ENCODE results near the gene KRT33A. TPM values are rescaled to one million over a fixed set of nuclear protein-coding genes. Genes with fewer than 3 reads are reported as not detected.

The KRT33A gene
- total RNA-seq, 1 experiment from 2014 or later = not detected

- DNase-seq = no peak
- Histone ChIP-seq H3K36me3 (no peaks in the 10 kb centered on the region), H3K9me3 (peaks cover 13% of the 10 kb centered on the region), H3K4me3 (no peak overlapping the region), H3K27me3 (no peaks in the 10 kb centered on the region)
These were observed 26.2 kb downstream of the KRT33A start for GRCh38 chr17:41324180-41325075.

DNA sequence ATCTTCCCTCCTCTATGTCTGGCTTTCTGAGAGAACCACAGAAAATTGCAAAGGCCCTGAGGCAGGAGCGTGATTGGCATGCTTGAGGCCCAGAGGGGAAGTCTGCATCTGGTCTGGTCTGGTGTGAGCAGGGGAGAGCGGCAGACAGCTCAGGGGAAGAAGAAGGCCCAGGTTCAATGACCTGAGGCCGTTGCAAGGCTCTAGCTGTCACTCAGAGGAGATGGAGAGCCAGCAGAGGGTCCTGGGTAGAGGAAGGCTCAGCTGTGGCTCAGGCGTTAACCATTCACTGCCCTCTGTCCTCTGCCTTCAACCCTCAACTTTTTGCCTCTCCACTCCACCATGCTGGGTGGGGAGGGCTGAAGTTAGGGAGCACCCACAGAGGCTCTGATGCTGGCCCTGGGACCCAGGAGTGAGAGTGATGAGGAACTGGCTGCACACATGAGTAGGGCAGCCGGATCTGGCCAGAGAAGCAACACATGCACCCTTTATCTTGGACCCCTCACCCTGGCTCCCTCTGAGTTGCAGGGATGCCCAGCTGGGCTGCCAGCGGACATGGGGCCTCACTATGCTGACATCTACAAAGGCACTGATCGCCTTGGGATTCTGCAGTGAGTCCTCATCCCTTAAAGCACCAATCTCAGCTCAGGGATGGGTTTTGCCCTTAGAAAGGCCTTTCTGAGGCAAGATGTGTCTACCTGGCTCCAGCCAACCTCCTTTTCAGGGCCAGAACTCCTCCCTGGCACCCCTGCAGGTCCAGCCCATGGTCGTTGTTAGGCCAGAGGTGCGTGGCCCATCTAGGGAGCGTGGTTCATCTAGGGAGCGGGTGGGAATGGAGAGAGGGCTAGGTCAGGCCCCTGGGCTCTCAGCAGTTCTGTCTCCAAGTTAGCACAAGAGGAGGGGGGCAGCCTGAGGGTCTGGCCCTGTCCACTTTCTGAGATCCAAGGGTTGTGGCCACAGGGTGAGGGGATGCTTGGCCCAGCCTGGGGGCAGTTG lies 27.4 kb downstream of the KRT33A start:
- no peak overlapping the region for H3K4me3 ChIP-seq
- DNase-seq = no peak
- H3K36me3 ChIP-seq = no peaks in the 10 kb centered on the region
- H3K9me3 ChIP-seq = peaks cover 16% of the 10 kb centered on the region
- no peaks in the 10 kb centered on the region for H3K27me3 ChIP-seq

GRCh38 chr17:41322094-41322902 lies 28.3 kb downstream of the KRT33A start:
- Histone ChIP-seq H3K36me3 (no peaks in the 10 kb centered on the region), H3K9me3 (peaks cover 16% of the 10 kb centered on the region), H3K4me3 (no peak overlapping the region), H3K27me3 (no peaks in the 10 kb centered on the region)
- no peak for DNase-seq

DNA sequence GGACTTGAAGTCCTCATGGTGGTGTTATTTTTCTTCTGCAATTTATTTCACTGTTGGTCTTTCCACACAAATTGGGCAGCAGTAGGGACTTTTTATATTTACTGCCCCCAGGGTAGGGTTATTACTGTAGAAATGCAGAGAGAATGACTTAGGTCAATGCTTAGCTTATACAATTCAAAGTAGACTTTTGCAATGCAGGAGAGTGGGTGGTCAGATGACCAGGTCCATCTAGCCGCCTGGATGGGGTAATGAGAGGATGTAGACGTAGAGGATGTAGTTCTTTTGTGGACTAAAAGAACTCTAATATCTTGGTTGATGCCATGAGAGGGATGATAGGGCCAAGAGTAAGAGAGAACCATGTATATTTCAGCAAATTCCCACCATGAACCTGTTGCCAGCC lies 32.4 kb downstream of the KRT33A start:
- no peaks in the 10 kb centered on the region for H3K27me3 ChIP-seq
- DNase-seq = no peak
- peaks cover 18% of the 10 kb centered on the region for H3K9me3 ChIP-seq
- no peak overlapping the region for H3K4me3 ChIP-seq
- no peaks in the 10 kb centered on the region for H3K36me3 ChIP-seq

GRCh38 chr17:41315814-41316445 lies 34.7 kb downstream of the KRT33A start:
- Histone ChIP-seq H3K27me3 (no peaks in the 10 kb centered on the region), H3K36me3 (no peaks in the 10 kb centered on the region), H3K4me3 (no peak overlapping the region), H3K9me3 (peaks cover 20% of the 10 kb centered on the region)
- DNase-seq = no peak

DNA sequence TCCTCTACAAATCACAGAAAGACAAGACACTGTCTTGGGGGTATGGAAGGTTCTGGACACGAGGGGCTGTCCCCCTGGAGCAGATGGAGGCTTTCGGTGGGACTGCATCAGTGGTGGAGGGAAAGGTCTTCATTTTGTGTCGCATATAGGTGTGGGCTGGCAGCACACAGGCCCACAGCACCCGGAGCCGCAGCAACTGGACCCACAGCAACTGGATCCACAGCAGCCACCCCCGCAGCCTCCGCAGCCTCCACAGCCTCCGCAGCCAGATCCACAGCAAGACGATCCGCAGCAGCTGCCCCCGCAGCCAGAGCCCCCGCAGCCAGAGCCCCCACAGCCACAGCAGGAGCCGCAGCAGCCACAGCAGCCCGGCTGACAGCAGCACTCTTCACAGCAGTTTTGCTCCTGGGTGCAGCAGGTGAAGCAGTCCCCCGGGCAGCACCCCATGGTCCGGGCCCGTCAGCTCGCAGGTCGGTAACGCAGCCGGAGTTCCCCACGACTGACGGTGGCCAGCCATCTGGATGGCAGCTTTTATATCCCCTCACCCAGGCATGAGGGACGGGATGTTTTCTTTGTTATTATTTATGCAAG lies 35.3 kb downstream of the KRT33A start, which contains the start of gene KRTAP17-1:
TSS of gene KRTAP17-1 (minus strand) at position 507 of the 591 bp plus-strand sequence. CDS start at position 447, 60 bp downstream.
- peaks cover 16% of the 10 kb centered on the region for H3K9me3 ChIP-seq
- no peaks in the 10 kb centered on the region for H3K27me3 ChIP-seq
- no peaks in the 10 kb centered on the region for H3K36me3 ChIP-seq
- no peak within 1 kb of the TSS for H3K4me3 ChIP-seq
- no peak for DNase-seq

GRCh38 chr17:41311111-41311510 lies 39.5 kb downstream of the KRT33A start:
- Histone ChIP-seq H3K36me3 (no peaks in the 10 kb centered on the region; the same call in 1 of the 2 replicates), H3K9me3 (peaks cover 9% of the 10 kb centered on the region), H3K27me3 (no peaks in the 10 kb centered on the region), H3K4me3 (no peak overlapping the region)
- DNase-seq = no peak

DNA sequence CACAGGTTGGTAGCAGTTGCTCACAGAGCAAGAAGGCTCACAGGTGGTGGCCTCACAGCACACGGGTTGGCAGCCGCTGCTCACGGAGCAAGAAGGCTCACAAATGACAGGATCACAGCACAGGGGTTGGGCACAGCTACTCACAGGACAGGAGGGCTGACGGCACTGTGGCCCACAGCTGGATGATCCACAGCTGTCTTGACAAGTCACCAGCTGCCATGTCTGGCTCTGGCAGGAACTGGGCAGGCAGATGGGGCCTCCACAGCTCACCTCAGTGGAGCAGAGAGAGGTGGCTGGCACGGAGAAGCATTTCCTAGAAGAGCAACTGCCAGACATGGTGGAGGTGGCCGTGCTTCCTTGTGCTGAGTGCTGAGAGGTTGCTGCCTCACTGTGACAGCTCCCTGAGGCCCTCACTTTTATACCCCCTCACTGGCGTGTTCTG lies 41.7 kb downstream of the KRT33A start, which contains the start of gene KRTAP16-1:
TSS of gene KRTAP16-1 (minus strand) at position 392 of the 442 bp plus-strand sequence. CDS start at position 336, 56 bp downstream.
- Histone ChIP-seq H3K4me3 (peak within 1 kb of the TSS; percentile 44), H3K36me3 (no peaks in the 10 kb centered on the region; the same call in 1 of the 2 replicates), H3K9me3 (peaks cover 9% of the 10 kb centered on the region), H3K27me3 (no peaks in the 10 kb centered on the region)
- DNase-seq = no peak

- H3K36me3 ChIP-seq = no peaks in the 10 kb centered on the region; the same call in 1 of the 2 replicates
These were observed 42.2 kb downstream of the KRT33A start for GRCh38 chr17:41308251-41308917.

GRCh38 chr17:41307647-41308046 lies 43.0 kb downstream of the KRT33A start:
- DNase-seq = peak; percentile 95
- Histone ChIP-seq H3K9me3 (peaks cover 7% of the 10 kb centered on the region), H3K27me3 (no peaks in the 10 kb centered on the region), H3K4me3 (peak overlapping the region; percentile 44), H3K36me3 (no peaks in the 10 kb centered on the region; the same call in 1 of the 2 replicates)

More at GRCh38 chr17:41308251-41308917, 42.2 kb downstream of the KRT33A start:
- Histone ChIP-seq H3K4me3 (peak overlapping the region; percentile 44), H3K27me3 (no peaks in the 10 kb centered on the region), H3K9me3 (peaks cover 7% of the 10 kb centered on the region)
- peak; percentile 87 for DNase-seq

GRCh38 chr17:41304091-41304490 lies 46.5 kb downstream of the KRT33A start:
- Histone ChIP-seq H3K27me3 (no peaks in the 10 kb centered on the region), H3K9me3 (peaks cover 5% of the 10 kb centered on the region; the same call in 1 of the 2 replicates), H3K4me3 (no peak overlapping the region), H3K36me3 (no peaks in the 10 kb centered on the region)
- DNase-seq = no peak

- no peaks in the 10 kb centered on the region for H3K36me3 ChIP-seq
- no peak for DNase-seq
- H3K4me3 ChIP-seq = no peak overlapping the region
- H3K9me3 ChIP-seq = peaks cover 5% of the 10 kb centered on the region; the same call in 1 of the 2 replicates
- H3K27me3 ChIP-seq = no peaks in the 10 kb centered on the region
These were observed 47.6 kb downstream of the KRT33A start for GRCh38 chr17:41302981-41303380.

GRCh38 chr17:41301916-41302901 lies 48.4 kb downstream of the KRT33A start, which contains the start of gene KRTAP29-1:
Gene KRTAP29-1 (minus strand): TSS chr17:41302851. CDS start chr17:41302851, 0 bp downstream.
- no peak for DNase-seq
- Histone ChIP-seq H3K4me3 (no peak within 1 kb of the TSS), H3K9me3 (peaks cover 5% of the 10 kb centered on the region; the same call in 1 of the 2 replicates)

More at GRCh38 chr17:41301916-41302901, 48.4 kb downstream of the KRT33A start, which contains the start of gene KRTAP29-1:
- no peaks in the 10 kb centered on the region for H3K27me3 ChIP-seq
- H3K36me3 ChIP-seq = no peaks in the 10 kb centered on the region
